ENCODE data around the gene EGFL7.

GRCh38 chr9:136667214-136667939, 4.7 kb downstream of the EGFL7 start:
- TF ChIP-seq CTCF (IDR thresholded peaks at IDR 0.05) = no peak
- TF ChIP-seq POLR2A (IDR thresholded peaks at IDR 0.05) = no peak
- TF ChIP-seq POLR2AphosphoS5 (IDR thresholded peaks at IDR 0.05) = no peak

All from prostate gland (tissue), 2 donors.